GM21529 (cell line): ENCODE results near the gene USHBP1.
"Not testable (repeated sequence)": the region's sequence is repeated elsewhere in the genome, so short reads cannot be mapped to it uniquely, and the experiment has no call there.

ENCODE experiments used
- ATAC-seq: cut with Tn5 transposase; IDR thresholded peaks from one replicate; pipeline ENCODE4 v1.9.1; 2021; ENCODE audit not compliant: unreplicated experiment

USHBP1 gene

GRCh38 chr19:17296976-17297375 lies 32.4 kb upstream of the USHBP1 start:
- ATAC-seq, result no peak

GRCh38 chr19:17296273-17296672 lies 31.7 kb upstream of the USHBP1 start:
- ATAC-seq, result no peak

GRCh38 chr19:17295551-17295950 lies 31.0 kb upstream of the USHBP1 start:
- not testable (repeated sequence) for ATAC-seq

- no peak for ATAC-seq
These were observed 29.7 kb upstream of the USHBP1 start for GRCh38 chr19:17294051-17294891.

- no peak for ATAC-seq
These were observed 29.1 kb upstream of the USHBP1 start for GRCh38 chr19:17293605-17294004.

GRCh38 chr19:17292301-17293074 lies 27.9 kb upstream of the USHBP1 start:
- peak; percentile 84 for ATAC-seq

GRCh38 chr19:17289489-17289888 lies 24.9 kb upstream of the USHBP1 start:
- no peak for ATAC-seq

- no peak for ATAC-seq
These were observed 22.2 kb upstream of the USHBP1 start for GRCh38 chr19:17286752-17287151.

GRCh38 chr19:17286263-17286662 lies 21.7 kb upstream of the USHBP1 start:
- ATAC-seq, result no peak

GRCh38 chr19:17285415-17286135 lies 21.0 kb upstream of the USHBP1 start:
- no peak for ATAC-seq

GRCh38 chr19:17283504-17283996 lies 19.0 kb upstream of the USHBP1 start:
- no peak for ATAC-seq

- peak; percentile 66 for ATAC-seq
These were observed 18.1 kb upstream of the USHBP1 start for GRCh38 chr19:17282488-17283125.

- ATAC-seq, result no peak
These were observed 17.1 kb upstream of the USHBP1 start, which contains the start of gene ANKLE1 for GRCh38 chr19:17281391-17282304. TSS of gene ANKLE1 (plus strand) at chr19:17281901. CDS start at chr19:17281921, 20 bp downstream.

GRCh38 chr19:17279436-17279835 lies 14.9 kb upstream of the USHBP1 start:
- ATAC-seq, result no peak

GRCh38 chr19:17275441-17276175 lies 11.1 kb upstream of the USHBP1 start:
- no peak for ATAC-seq

GRCh38 chr19:17274892-17275291 lies 10.3 kb upstream of the USHBP1 start:
- ATAC-seq, result not testable (repeated sequence)

- no peak for ATAC-seq
These were observed 4.2 kb upstream of the USHBP1 start for GRCh38 chr19:17268754-17269153.

- peak; percentile 91 for ATAC-seq
These were observed 2.6 kb upstream of the USHBP1 start, which contains the start of gene BABAM1 for GRCh38 chr19:17266975-17267788. TSS of gene BABAM1 (plus strand) at chr19:17267443. CDS start at chr19:17268807, 1,364 bp downstream.
